GM18909 (cell line): ENCODE measurements around the gene ADGRD1.
"Not testable (repeated sequence)": the region's sequence is repeated elsewhere in the genome, so short reads cannot be mapped to it uniquely, and the experiment has no call there.

ENCODE experiments used
- ATAC-seq: cut with Tn5 transposase; IDR thresholded peaks from one replicate; pipeline ENCODE4 v1.9.1; 2021; ENCODE audit warnings: mild to moderate bottlenecking; ENCODE audit not compliant: unreplicated experiment, poor library complexity

ADGRD1 gene

DNA sequence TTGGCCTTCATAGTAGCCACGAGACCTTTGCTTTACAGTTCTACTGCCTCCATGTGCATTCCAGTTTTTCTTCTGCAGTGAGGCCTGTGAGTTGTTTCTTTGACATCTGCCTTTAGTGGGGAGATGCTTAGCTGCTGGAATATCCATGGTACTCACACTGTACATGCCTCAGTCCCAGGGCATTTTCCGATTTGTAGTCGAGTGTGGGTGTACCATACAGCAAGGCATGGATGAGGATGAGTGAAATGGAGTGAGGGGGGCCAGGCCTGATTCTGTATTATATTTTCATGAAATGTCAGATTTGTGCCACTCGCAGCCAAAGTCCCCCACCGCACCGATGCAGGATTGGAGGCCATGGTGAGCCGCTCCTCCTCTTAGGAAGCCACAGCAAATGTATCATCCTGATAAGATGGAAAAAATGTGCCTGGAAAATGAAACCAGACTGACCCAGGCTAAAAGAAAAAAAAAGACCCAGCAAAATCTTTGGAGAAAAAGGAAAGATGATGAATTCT lies 173.0 kb downstream of the ADGRD1 start:
- no peak for ATAC-seq

DNA sequence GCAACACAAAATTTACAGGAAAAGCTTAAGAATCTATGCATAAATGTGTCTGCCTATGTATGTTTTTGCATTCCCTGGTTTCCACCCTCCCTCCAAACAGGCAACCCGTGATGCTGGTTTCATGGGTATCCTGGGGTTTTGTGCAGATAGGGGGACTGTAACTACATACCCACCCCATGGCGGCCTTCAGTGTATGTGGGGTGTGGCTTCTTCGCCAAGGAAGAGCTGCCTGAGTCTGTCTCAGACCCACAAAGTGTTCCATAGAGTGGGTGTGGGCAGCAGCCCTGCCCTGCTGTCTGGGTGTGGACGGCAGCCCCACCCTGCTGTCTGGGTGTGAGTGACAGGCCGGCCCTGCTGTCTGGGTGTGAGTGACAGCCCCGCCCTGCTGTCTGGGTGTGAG lies 174.8 kb downstream of the ADGRD1 start:
- ATAC-seq = no peak

DNA sequence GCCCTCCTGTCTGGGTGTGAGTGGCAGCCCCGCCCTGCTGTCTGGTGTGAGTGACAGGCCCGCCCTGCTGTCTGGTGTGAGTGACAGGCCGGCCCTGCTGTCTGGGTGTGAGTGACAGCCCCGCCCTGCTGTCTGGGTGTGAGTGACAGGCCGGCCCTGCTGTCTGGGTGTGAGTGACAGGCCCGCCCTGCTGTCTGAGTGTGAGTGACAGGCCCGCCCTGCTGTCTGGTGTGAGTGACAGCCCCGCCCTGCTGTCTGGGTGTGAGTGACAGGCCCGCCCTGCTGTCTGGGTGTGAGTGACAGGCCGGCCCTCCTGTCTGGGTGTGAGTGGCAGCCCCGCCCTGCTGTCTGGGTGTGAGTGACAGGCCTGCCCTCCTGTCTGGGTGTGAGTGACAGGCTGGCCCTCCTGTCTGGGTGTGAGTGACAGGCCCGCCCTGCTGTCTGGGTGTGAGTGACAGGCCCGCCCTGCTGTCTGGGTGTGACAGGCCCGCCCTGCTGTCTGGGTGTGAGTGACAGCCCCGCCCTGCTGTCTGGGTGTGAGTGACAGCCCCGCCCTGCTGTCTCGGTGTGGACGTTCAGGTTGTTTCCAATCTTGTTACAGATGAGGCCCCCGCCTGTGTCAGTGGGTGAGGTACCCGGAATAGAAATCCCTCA lies 175.4 kb downstream of the ADGRD1 start:
- not testable (repeated sequence) for ATAC-seq

DNA sequence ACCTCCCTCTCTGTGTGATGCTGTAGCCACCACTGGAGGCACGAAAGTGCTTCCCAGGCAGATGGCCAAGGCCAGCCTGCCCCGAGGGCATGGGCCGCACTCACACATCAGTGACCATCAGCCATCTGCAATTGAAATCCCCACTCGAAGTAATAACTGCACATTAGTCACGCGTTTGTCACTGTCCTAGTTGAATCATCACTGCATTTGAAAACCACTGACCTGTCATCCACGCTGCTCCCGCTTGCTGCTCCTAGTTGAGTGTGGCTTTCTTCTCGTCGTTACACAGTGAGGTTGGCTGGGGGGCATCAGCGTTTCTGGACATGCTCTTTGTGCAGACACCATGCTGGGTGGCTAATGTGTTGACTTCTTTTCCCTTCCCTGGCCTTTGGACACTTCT lies 176.1 kb downstream of the ADGRD1 start:
- ATAC-seq = no peak

DNA sequence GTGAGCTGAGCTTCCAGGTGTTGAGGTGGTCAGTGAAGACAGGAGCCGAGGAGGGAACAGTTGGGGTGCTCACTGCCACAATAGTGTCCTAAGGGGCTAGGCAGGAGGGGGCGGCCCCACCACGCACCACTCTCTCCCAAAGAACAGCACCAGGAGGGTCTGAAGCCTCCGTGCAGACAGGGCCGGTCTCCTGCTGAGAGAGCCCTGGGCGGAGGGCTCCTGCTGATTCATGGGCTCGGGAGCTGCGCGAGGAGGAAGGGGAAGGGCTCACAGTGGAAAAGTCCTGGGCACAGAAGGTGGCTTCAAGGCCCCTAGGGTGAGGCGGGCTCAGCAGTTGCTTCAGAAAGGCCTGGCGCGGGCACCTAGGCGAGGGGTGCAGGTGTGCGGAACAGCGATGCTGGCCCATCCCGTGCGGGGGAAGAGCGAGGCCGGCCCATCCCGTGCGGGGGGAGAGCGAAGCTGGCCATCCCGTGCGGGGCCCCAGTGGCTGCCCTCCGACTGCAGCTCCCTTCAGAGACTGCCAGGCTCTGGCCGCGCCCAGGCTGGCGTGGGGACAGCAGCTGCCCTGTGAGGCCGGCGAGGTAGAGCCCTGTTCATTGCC lies 176.7 kb downstream of the ADGRD1 start:
- ATAC-seq = no peak

DNA sequence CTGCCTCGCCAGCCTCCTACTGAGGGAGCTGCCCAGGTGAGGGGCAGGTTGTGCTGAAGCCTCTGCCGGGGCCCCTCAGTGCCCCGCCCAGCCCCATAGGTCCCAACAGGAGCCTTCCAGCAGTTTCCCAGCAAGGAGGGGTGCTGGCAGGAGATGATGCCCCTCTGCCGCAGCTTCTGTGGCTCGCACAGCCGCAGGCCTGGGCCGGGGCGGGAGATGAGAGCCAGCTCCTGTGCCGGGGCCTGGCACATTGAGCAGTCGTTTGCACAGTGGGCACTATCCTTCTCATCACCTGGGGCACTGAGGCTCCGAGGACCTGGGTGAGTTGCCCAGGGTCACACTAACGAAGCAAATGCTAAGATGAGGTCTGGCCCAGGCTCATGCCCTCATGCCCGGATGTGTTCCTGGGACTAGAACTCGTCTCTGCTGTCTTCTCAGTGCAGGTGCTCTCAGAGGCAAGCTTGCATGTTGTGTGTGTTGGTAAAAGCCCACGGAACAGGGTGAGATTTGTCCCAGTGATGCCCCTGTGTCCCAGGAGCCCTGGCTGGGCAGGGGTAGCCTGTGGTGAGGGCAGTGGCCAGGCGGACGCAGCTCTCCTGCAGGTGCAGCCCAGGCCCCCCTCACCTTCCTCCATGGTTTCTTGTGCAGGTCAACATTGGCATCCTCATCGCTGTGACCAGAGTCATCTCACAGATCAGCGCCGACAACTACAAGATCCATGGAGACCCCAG lies 177.5 kb downstream of the ADGRD1 start:
- no peak for ATAC-seq

DNA sequence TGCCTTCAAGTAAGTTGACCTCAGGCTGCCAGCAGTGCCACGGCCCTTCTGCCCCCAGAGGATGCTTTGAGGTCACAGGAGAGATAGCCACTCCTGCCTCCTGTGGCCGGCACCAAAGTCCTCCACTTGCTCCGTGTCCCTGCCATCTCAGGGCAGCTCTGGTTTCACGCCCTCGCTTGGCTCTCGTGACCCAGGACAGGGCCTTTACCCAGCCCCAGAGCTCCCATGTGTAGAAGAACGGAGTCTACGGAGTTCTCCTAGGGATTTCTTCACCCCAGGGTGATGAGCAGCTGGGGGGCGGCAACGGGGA lies 178.1 kb downstream of the ADGRD1 start:
- no peak for ATAC-seq

DNA sequence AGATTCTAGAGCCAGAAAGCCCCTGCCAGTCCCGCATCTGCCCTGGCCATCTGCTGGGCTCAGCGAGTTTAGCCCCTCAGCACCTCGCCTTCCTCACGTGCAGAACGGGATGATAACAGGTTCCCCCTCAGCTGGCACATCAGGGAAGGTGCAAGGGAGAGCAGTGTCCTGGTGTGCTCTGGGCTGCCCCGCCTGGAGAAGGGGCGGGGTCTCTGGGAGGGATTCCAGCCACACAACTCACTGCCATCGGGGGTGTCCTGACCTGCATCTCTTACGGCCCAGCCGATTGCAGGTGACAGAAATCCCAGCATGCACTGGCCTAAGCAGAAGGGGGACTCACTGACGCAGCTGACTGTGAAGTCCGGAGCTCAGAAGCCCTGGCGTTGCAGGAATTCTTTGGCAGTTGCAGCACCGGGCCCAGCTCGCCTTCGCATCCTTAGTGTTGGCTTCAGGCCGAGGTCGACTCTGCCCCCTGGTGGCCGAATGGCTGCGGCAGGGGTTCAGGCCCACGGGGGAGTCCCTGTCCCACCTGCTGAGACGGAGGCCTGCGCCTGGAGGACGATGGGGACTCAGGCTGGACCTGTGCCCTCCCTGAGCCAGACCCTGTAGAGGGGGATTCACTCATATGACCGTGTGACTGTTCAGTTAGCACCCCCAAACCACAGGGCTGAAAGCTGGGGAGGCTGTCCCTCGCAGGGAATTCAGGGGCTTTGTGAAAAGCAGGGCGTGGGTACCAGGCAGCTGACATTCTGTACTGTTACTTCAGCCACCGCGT lies 178.6 kb downstream of the ADGRD1 start:
- ATAC-seq = peak; percentile 59

DNA sequence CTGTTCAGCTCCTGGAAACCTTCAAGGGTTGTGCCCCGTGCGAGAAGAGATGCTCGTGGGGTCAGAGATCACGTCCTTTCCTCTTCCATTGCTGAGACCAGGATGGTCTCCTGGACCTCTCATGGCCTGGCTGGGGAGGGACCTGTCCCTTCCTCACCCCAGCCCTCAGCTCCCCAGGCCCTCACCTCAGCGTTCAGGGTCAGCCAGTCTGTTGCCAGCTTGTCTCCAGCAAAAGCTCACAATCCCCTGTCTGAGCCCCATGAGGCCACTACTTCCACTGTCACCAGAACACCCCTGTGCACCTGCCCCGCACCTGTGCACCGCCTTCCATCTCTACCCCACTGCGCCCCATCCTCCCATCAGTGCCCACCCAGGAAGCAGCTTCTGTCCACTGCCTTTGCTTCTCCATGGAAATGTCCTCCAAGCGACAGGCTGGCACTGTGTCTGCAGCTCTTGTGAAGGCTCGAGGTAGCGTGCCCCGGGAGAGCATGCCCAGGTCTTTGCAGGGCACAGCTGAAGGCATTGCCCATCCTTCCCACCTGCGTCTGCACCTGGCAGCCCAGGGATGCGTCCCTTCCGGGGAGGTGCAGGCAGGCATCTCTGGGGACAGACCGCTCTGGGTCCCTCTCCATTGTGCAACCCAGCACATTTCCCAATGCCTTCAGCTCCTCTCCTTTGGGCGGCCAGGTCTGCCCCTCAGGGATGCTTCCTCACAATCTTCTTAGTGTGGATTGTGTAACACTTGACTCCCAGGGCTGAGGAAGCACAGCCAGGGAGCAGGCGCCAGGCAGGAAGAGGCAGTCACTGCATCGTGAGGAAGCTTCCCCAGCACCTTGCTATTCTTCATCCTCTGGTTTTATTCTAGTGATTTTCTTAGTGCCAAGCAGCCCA lies 179.6 kb downstream of the ADGRD1 start:
- ATAC-seq = no peak

DNA sequence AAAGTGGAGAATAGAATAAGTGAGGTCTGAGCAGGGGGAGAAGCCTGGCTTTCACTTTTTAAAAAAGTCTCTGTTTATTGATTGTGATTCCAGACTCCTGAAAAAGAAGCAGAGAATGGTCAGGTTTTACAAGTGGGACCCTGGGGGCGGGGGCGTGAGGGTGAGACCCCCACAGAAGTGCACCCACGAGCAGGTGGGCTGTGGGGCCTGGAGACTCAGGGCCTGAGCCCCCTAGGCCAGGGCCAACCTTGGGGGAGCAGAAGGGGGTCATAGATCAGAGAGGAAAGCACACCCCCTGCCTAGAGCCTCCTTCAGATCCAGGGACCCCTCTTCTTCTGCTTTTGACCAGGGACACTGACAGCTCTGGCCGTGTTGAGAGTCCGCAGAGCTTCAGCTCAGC lies 180.3 kb downstream of the ADGRD1 start:
- no peak for ATAC-seq

DNA sequence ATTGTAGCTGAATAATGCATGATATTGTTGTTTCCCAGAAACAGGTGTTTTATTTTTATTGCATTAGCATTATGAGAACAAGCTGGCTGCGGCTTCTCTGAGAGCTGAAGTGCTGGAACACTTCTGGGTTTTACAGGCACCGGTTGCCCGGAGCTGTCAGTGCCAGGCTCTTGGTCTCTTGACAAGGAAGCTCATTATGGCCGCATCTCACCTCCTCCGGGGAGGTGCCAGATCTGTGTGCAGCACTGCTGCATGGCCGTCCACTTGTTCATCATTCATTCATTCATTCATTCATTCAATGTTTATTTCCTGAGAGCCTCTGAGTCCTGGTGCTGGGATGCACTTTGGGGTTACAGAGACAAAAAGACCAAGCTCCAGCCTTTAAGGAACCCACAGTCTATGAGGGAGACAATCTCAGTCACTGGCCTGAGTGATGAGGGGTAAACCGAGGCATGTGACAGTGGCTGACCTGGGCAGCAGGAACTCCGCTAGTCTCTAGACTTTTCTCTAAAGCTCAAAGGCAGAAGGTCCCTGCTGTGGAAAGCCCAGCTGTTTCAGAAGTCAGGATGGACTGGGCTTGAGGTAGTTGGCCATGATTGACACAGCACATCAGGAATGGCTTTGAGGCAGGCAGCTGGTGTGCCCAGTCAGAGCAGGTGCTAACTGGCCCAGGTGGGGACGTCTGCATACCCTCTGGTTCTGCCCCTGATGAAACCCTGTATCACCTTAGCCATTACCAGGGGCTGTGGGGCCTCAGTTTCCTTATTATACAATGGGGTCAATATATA lies 181.0 kb downstream of the ADGRD1 start:
- no peak for ATAC-seq

DNA sequence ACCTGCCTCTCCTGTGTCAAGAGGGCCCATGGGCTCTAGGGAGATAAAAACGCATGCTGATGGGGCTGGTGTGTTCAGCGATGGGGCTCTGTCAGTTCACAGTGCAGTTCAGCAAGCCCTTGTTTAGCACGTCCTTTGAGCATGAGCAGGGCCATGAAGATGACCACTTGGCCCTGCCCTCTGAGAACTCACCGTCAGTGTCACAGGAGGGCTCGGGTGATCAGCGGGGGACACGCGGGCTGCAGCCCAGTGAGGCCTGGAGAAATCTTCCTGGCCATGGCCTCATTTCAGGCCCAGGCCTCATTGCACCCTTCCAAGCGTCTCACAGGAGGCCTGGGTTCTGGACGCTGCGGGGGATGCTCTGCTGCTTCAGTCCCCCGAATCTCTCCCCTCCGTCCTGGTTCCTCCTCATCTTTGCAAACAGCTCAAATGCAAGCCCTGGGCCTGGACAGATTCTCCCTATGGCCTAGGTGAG lies 181.6 kb downstream of the ADGRD1 start:
- ATAC-seq = no peak

DNA sequence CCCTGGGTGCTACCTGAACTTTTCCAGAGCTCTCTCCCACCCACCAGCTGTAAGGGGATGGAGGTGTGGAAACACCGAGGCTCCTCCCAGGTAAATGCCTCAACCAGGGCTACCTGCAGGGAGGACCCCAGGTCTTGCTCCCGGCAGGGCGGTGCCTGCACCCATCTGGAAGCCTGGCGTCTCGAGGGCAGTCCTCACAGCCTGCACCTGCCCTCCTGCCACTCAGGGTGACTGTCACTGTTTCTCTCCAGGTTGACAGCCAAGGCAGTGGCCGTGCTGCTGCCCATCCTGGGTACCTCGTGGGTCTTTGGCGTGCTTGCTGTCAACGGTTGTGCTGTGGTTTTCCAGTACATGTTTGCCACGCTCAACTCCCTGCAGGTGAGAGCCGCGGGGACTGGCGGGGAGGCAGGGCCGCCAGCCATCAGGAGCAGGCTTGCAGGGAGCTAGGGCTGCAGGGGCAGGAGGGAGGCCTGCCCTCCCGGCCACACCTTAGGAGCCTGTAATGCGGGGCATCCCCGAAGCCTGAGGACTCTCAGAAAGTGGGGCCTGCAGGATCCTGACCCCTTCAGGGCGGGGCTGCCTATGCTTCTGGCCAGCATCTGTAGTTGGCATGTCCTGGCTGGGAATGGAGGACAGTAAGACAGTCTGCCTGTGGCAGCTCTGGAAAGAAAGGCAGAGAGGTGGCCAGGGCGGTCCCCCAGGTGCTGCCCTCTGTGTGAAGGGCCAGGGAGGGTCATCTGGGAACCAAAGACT lies 182.3 kb downstream of the ADGRD1 start:
- no peak for ATAC-seq

DNA sequence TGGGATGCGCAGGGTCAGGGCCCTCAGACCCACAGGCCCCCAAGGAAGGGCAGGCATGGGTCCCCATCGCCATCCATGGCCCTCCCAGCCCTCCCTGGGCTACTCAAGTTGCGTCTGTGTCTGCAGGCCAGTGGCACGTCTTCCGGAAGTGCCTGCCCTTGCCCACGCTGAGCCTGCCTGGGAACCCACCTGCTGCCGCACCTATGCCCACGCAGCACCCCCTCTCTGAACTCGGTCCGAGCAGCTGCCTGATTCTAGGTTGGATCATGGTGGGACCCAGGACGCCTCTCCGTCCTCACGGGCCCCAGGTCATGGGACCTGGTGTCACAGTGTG lies 182.8 kb downstream of the ADGRD1 start:
- no peak for ATAC-seq

DNA sequence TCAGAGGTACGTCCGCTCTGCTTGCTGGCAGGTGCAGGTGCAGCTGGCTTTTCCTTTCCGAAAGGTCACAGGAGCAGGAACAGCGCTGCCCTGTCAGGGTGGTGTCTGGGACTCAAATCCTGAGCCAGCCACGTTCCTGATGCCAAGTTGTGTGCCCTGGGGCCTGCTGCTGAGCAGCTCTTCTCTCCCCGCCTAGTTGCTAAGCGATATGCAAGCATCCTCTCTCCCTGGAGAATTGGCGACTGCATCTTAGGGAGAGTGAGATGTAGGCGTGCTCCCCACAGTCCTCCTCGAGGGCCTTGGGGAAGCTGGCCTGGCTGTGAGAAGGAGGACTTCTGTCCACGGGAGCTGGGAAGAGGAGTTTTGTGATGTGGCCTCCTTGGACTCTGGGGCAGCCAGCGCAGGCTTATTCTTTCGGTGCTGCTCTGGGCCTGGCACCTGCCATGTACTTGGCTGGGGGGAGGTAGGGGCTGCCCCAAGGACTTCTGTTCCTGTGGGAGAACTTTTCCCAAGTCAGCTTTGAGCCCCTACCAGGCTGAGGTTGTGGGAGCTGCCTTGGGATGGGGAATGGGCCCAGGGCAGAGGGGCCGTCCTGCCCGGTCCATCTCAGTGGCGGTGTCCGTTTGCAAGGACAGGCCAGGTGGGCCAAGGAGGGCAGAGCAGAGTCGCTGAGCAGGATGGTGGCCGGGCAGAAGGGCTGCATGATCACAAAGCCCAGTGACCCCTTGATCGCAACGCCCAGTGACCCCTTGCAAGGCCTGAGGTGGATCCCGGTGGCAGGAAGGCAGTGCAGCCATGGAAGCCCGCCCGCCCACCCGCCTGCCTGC lies 183.5 kb downstream of the ADGRD1 start:
- no peak for ATAC-seq

DNA sequence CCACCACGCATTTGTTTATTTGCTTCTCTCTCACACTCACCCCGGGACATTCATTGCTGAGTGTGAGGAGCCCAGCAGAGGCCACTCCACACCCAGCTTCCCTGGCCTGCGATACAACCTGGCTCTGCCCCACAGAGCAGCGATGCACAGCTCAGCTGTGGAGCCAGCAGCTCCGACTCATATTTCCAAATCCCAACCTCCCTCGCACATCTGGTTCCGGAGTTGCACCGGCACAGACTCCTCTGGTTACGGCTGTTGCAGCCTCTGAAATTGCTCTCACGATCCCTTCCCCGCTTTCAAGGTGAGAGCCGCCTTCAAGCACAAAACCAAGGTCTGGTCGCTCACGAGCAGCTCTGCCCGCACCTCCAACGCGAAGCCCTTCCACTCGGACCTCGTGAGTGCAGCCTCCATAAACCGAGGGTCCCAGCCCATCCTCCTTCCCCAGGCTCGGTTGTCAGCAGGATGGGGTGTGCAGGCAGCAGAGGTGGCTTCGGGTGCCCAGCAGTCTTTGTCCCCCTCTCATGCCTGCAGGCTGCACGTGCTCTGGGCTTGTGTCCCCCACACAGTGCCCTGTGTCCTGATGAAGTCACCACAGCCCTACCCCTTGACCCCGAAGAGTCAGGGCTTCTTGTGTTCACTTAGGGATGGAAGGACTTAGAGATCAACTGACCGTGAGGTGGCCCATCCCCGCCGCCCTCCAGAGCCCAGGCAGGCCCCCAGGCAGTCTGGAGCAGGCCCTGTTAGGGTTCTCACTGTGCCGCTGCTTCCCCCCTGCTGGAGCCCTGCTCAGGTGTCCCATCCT lies 184.3 kb downstream of the ADGRD1 start:
- no peak for ATAC-seq
